ENCODE results near the gene TSPEAR.

TSPEAR gene

GRCh38 chr21:44572959-44573583 lies 138.3 kb downstream of the TSPEAR start:
- peak overlapping the region in 1 of 2 donors; percentile 41 for H3K27ac Mint-ChIP-seq
- H3K4me1 Mint-ChIP-seq (ENCODE audit: low read depth in 2 of 2) = peaks cover 12 to 20% of the 10 kb centered on the region in 2 donors
- no peaks in the 10 kb centered on the region for H3K36me3 Mint-ChIP-seq (ENCODE audit: insufficient read depth)
- H3K9me3 Mint-ChIP-seq = peaks cover 0 to 2% of the 10 kb centered on the region in 2 donors
- H3K27me3 Mint-ChIP-seq = peaks cover 18 to 66% of the 10 kb centered on the region in 2 donors
- no peak for ATAC-seq (replicated peaks)
- H3K4me3 Mint-ChIP-seq = no peak overlapping the region
- DNase-seq = no peak

GRCh38 chr21:44571844-44572782 lies 139.3 kb downstream of the TSPEAR start:
- Mint-ChIP-seq H3K4me3 (no peak overlapping the region), H3K27me3 (peaks cover 18 to 75% of the 10 kb centered on the region in 2 donors), H3K36me3 (ENCODE audit: insufficient read depth) (no peaks in the 10 kb centered on the region), H3K9me3 (no peaks in the 10 kb centered on the region), H3K4me1 (ENCODE audit: low read depth in 2 of 2) (peaks cover 12 to 20% of the 10 kb centered on the region in 2 donors), H3K27ac (no peak overlapping the region)
- DNase-seq (no peak), ATAC-seq (replicated peaks) (no peak)

- DNase-seq (no peak), ATAC-seq (replicated peaks) (no peak)
- Mint-ChIP-seq H3K9me3 (no peaks in the 10 kb centered on the region), H3K4me1 (ENCODE audit: low read depth in 2 of 2) (peaks cover 12 to 20% of the 10 kb centered on the region in 2 donors), H3K27ac (no peak overlapping the region), H3K4me3 (no peak overlapping the region), H3K27me3 (peaks cover 18 to 75% of the 10 kb centered on the region in 2 donors), H3K36me3 (ENCODE audit: insufficient read depth) (no peaks in the 10 kb centered on the region)
Measured at GRCh38 chr21:44571296-44571695, 140.1 kb downstream of the TSPEAR start.

GRCh38 chr21:44569861-44570517 lies 141.4 kb downstream of the TSPEAR start:
- DNase-seq (no peak), ATAC-seq (replicated peaks) (no peak)
- Mint-ChIP-seq H3K36me3 (ENCODE audit: insufficient read depth) (no peaks in the 10 kb centered on the region), H3K4me1 (ENCODE audit: low read depth in 2 of 2) (peaks cover 16 to 24% of the 10 kb centered on the region in 2 donors), H3K9me3 (no peaks in the 10 kb centered on the region), H3K27ac (peak overlapping the region in 1 of 2 donors; percentile 20), H3K27me3 (peaks cover 15 to 63% of the 10 kb centered on the region in 2 donors), H3K4me3 (no peak overlapping the region)

- peaks cover 11 to 25% of the 10 kb centered on the region in 2 donors for H3K4me1 Mint-ChIP-seq (ENCODE audit: low read depth in 2 of 2)
- H3K4me3 Mint-ChIP-seq = no peak overlapping the region
- H3K27ac Mint-ChIP-seq = peak overlapping the region in 1 of 2 donors; percentile 9
- H3K27me3 Mint-ChIP-seq = peaks cover 8 to 53% of the 10 kb centered on the region in 2 donors
- ATAC-seq (replicated peaks) (no peak), DNase-seq (no peak)
- no peaks in the 10 kb centered on the region for H3K9me3 Mint-ChIP-seq
- H3K36me3 Mint-ChIP-seq (ENCODE audit: insufficient read depth) = no peaks in the 10 kb centered on the region
Measured at GRCh38 chr21:44568667-44569556, 142.5 kb downstream of the TSPEAR start.

- Mint-ChIP-seq H3K27ac (no peak overlapping the region), H3K4me1 (ENCODE audit: low read depth in 2 of 2) (peaks cover 11 to 24% of the 10 kb centered on the region in 2 donors), H3K9me3 (no peaks in the 10 kb centered on the region), H3K27me3 (peaks cover 8 to 48% of the 10 kb centered on the region in 2 donors), H3K4me3 (no peak overlapping the region), H3K36me3 (ENCODE audit: insufficient read depth) (no peaks in the 10 kb centered on the region)
- no peak for ATAC-seq (replicated peaks)
- DNase-seq = no peak
Measured at GRCh38 chr21:44568261-44568660, 143.1 kb downstream of the TSPEAR start.

- peaks cover 11 to 21% of the 10 kb centered on the region in 2 donors for H3K4me1 Mint-ChIP-seq (ENCODE audit: low read depth in 2 of 2)
- no peak for ATAC-seq (replicated peaks)
- H3K4me3 Mint-ChIP-seq = no peak overlapping the region
- no peak overlapping the region for H3K27ac Mint-ChIP-seq
- DNase-seq = no peak
- peaks cover 8 to 42% of the 10 kb centered on the region in 2 donors for H3K27me3 Mint-ChIP-seq
- H3K36me3 Mint-ChIP-seq (ENCODE audit: insufficient read depth) = no peaks in the 10 kb centered on the region
- H3K9me3 Mint-ChIP-seq = no peaks in the 10 kb centered on the region
Measured at GRCh38 chr21:44567481-44568171, 143.7 kb downstream of the TSPEAR start.

GRCh38 chr21:44566403-44566802 lies 145.0 kb downstream of the TSPEAR start:
- no peak overlapping the region for H3K27ac Mint-ChIP-seq
- H3K9me3 Mint-ChIP-seq = no peaks in the 10 kb centered on the region
- no peak for ATAC-seq (replicated peaks)

GRCh38 chr21:44564886-44565598 lies 146.3 kb downstream of the TSPEAR start:
- H3K4me3 Mint-ChIP-seq = peak overlapping the region; percentile 17 to 74
- no peaks in the 10 kb centered on the region for H3K36me3 Mint-ChIP-seq (ENCODE audit: insufficient read depth)
- peak overlapping the region; percentile 42 to 91 for H3K27ac Mint-ChIP-seq
- H3K27me3 Mint-ChIP-seq = peaks cover 0 to 21% of the 10 kb centered on the region in 2 donors
- no peak for ATAC-seq (replicated peaks)
- no peaks in the 10 kb centered on the region for H3K9me3 Mint-ChIP-seq
- DNase-seq = no peak
- peaks cover 11 to 18% of the 10 kb centered on the region in 2 donors for H3K4me1 Mint-ChIP-seq (ENCODE audit: low read depth in 2 of 2)

More at GRCh38 chr21:44566403-44566802, 145.0 kb downstream of the TSPEAR start:
- Mint-ChIP-seq H3K27me3 (peaks cover 2 to 29% of the 10 kb centered on the region in 2 donors), H3K4me1 (ENCODE audit: low read depth in 2 of 2) (peaks cover 11 to 19% of the 10 kb centered on the region in 2 donors), H3K4me3 (no peak overlapping the region), H3K36me3 (ENCODE audit: insufficient read depth) (no peaks in the 10 kb centered on the region)
- no peak for DNase-seq

- Mint-ChIP-seq H3K4me1 (ENCODE audit: low read depth in 2 of 2) (peaks cover 8 to 13% of the 10 kb centered on the region in 2 donors), H3K36me3 (ENCODE audit: insufficient read depth) (no peaks in the 10 kb centered on the region), H3K27ac (peak overlapping the region in 1 of 2 donors; percentile 91), H3K27me3 (peaks cover 0 to 12% of the 10 kb centered on the region in 2 donors), H3K9me3 (peaks cover 0 to 2% of the 10 kb centered on the region in 2 donors), H3K4me3 (peak overlapping the region in 1 of 2 donors; percentile 74)
- DNase-seq (no peak), ATAC-seq (replicated peaks) (no peak)
Measured at GRCh38 chr21:44564099-44564498, 147.3 kb downstream of the TSPEAR start.

GRCh38 chr21:44558695-44559094 lies 152.7 kb downstream of the TSPEAR start, which contains the start of gene KRTAP10-3:
Gene KRTAP10-3 (minus strand): TSS chr21:44558795. CDS start chr21:44558715, 80 bp downstream.
- Mint-ChIP-seq H3K9me3 (peaks cover 0 to 2% of the 10 kb centered on the region in 2 donors), H3K36me3 (ENCODE audit: insufficient read depth) (peaks cover 6% of the 10 kb centered on the region), H3K27me3 (peaks cover 0 to 23% of the 10 kb centered on the region in 2 donors), H3K4me1 (ENCODE audit: low read depth in 2 of 2) (no peaks in the 10 kb centered on the region), H3K27ac (peak within 1 kb of the TSS in 1 of 2 donors; percentile 24), H3K4me3 (no peak within 1 kb of the TSS)
- no peak for ATAC-seq (replicated peaks)
- DNase-seq = no peak

Measured in effector memory CD8-positive, alpha-beta T cell (primary cell).